Epithelial cell of proximal tubule (primary cell): ENCODE results near the gene BTAF1. TPM values are rescaled to one million over a fixed set of nuclear protein-coding genes. Genes with fewer than 3 reads are reported as not detected.

ENCODE experiments used
- DNase-seq: peaks from one replicate; pipeline ENCODE4 v3.0.0-alpha.2; 2011; ENCODE audit warnings: low read depth
- H3K4me3 ChIP-seq: 2 replicates; pipeline ENCODE4 v1.5.1; 2011; ENCODE audit warnings: low read depth, mild to moderate bottlenecking, low read length
- CTCF ChIP-seq: conservative IDR thresholded peaks from 2 replicates; pipeline ENCODE4 v1.5.1; 2012; ENCODE audit warnings: low read depth, mild to moderate bottlenecking, low read length
- total RNA-seq: library from RNA; depleted of rRNA; stranded (reverse); fragments of >200 nt; gene quantifications from 2 replicates; pipeline ENCODE4 v1.2.3, GENCODE V29; 2015

Gene BTAF1
- total RNA-seq, 1 donor from 2014 or later = 35.2 TPM

DNA sequence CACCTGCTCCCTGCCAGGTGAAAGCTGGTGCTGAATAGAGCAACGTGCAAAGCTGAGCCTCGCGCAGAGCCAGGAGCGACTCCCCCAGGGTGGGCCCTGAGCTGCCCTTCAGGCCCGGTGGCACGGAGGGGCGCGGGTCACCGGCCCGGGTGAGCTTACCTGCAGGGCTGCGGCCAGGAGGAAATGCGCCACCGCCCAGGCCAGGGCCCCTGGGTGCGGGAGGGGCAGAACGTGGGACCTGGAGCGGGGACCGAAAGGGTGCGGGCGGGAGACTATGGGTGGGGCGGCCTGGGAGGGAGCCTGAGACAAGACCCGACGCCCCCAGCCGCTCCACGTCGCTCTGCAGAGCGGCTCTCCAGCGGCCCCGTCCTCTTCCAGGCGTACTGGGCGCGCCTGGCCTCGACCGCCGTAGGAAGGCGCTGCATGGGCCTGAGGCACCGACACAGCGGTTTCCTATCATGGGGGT, 122.1 kb downstream of the BTAF1 start:
- no peak overlapping the region for H3K4me3 ChIP-seq
- no peak for DNase-seq
- TF ChIP-seq CTCF = no peak

- no peak for TF ChIP-seq CTCF
- no peak for DNase-seq
- H3K4me3 ChIP-seq = no peak overlapping the region
Observed at GRCh38 chr10:92047215-92047614, 123.6 kb downstream of the BTAF1 start.

- no peak for TF ChIP-seq CTCF
- DNase-seq = no peak
- H3K4me3 ChIP-seq = no peak overlapping the region
Observed at GRCh38 chr10:92052088-92052487, 128.5 kb downstream of the BTAF1 start.

GRCh38 chr10:92052741-92053140, 129.2 kb downstream of the BTAF1 start:
- H3K4me3 ChIP-seq = no peak overlapping the region
- DNase-seq = no peak
- TF ChIP-seq CTCF = no peak

DNA sequence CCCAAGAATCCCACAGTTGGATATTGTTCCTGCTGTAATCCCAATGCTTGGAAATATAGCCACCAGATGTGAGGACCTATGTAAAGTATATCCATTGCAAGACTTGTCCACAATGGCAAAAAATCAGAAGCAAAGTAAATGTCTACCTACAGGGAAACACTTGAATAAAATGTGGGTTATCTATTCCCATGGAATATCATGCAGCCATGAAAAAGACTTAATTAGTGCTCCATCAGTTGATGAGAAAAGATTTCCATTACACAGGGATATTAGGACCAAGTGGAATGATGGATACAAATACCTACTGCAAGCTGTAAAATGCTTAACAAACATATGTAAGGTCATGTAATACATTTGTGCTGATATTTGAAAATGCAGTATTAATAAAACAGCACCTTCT, 131.2 kb downstream of the BTAF1 start:
- H3K4me3 ChIP-seq = no peak overlapping the region
- no peak for DNase-seq
- no peak for TF ChIP-seq CTCF

- no peak for DNase-seq
- H3K4me3 ChIP-seq = no peak overlapping the region
- no peak for TF ChIP-seq CTCF
Observed at GRCh38 chr10:92062273-92062672, 138.7 kb downstream of the BTAF1 start.

GRCh38 chr10:92064506-92064905, 140.9 kb downstream of the BTAF1 start:
- no peak for DNase-seq
- TF ChIP-seq CTCF = no peak
- no peak overlapping the region for H3K4me3 ChIP-seq
